GM18861 (cell line): ENCODE results near the gene ACTMAP.

Experiments
- ATAC-seq: cut with Tn5 transposase; IDR thresholded peaks from one replicate; pipeline ENCODE4 v1.9.1; 2021; ENCODE audit not compliant: unreplicated experiment

The ACTMAP gene

DNA sequence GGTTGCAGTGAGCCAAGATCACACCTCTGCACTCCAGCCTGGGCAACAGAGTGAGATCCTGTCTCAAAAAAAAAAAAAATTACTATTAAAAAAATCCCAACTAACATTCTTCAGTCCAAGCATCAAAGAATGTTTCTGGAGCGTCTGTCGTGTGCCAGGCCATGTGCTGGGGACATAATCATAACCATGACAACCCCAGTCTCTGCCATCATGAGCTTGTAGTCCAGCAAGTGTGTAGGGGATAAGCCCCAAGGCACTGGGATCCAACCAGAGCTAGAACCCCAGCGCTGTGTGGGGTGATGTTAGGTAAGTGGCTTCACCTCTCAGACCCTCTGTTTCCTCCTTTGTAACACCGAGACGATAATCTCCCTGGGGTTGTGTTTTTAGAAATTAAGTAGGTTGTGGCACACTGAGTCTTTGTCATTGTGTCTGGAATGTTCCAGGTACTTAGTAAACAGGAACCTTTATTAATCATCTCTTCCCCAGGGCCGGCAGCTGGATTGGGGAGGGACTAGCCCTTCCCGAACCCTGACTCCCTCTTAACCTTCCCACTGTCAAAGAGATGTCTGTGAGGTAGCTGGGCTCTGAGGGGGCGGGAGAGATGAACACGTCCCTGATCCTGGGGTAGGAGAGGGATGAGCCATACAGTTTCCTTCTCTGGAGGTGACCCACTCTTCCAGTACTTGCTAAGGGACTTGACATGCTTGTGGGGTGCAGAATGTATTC, 28.2 kb downstream of the ACTMAP start:
- no peak for ATAC-seq

DNA sequence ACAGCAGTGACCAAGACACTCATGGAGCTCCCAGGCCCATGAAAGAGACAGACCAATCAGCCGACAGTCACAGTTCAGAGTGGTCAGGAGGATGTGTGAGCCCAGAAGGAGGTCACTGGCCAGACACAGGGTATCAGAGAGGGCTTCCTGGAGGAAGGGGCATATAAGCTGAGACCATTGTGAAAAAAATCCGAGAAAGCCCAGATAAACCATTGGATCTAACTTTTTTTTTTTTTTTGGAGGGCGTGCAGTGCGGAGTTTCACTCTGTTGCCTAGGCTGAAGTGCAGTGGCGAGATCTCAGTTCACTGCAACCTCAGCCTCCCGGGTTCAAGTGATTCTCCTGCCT, 29.2 kb downstream of the ACTMAP start:
- ATAC-seq, result no peak

DNA sequence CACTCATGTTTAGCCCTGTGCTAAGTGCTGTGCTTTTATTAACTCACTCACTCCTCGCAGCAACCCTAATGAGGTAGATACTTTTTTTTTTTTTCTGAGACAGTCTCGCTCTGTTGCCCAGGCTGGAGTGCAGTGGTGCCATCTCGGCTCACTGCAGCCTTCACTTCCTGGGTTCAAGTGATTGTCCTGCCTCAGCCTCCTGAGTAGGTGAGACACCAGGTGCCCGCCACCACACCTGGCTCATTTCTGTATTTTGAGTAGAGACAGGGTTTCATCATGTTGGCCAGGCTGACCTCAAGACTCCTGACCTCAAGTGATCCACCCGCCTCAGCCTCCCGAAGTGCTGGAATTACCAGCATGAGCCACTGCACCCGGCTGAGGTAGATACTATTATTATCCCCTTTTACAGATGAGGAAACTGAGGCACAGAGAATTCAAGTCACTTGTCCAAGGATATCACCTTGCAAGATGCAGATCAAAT, 30.8 kb downstream of the ACTMAP start:
- no peak for ATAC-seq

DNA sequence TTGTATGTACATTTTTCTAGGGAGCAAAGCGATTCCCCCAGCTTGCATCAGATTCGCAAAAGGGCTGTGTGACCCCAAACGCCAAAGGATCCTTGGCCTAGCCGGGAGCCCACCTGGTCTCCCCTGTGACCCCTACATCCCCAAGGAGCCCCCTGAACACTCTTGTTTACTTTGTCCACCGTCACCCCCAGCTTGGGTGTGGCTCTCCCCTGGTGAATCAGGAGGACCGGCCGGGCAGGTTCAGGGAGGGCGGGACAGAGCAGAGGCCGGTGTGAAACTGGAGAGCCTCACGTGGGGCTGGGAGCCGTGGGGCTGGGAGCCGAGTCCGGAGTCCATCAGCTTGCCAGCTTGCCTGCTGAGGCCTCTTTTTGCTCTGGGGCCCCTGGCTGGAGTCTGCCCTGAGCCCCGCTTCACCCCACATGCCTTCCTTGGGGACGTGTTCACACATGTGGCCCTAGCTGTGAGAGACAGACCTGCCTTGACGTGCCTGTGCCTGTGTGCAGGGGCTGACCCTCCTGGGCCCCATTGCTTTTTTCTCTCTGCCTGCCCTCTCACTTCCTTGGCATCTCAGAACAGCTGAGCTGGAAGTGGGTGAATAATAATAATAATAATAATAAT, 31.4 kb downstream of the ACTMAP start:
- no peak for ATAC-seq

DNA sequence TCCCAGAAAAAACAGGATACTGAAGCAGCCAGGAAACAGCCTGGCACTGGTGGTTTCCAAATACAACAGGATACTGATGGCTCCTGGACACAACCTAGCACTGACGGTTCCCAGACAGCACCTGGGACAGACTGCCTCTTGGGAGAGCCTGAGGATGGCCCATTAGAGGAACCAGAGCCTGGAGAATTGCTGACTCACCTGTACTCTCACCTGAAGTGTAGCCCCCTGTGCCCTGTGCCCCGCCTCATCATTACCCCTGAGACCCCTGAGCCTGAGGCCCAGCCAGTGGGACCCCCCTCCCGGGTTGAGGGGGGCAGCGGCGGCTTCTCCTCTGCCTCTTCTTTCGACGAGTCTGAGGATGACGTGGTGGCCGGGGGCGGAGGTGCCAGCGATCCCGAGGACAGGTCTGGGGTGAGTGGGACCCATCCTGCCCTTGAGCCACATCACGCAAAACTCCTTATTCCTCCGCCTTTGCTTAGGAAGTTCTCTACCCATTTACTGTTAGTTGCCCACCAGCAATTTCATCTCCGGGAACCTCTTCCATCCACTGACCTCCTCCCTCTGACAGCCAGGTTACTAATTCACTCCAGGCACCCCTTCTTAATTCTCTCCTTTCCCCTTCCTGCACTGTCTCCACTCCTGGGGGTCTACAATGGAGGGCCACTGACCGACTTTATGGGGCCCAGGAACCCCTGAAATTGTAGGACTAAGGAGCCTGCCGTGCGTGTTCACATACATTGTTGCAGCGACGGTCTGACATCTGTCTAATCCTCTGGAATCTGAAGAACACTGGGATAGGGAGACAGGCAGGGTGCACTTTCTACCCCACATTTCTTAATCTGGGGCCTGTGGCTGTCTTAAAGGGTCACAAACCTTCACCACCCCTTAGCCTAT, 32.1 kb downstream of the ACTMAP start:
- no peak for ATAC-seq

DNA sequence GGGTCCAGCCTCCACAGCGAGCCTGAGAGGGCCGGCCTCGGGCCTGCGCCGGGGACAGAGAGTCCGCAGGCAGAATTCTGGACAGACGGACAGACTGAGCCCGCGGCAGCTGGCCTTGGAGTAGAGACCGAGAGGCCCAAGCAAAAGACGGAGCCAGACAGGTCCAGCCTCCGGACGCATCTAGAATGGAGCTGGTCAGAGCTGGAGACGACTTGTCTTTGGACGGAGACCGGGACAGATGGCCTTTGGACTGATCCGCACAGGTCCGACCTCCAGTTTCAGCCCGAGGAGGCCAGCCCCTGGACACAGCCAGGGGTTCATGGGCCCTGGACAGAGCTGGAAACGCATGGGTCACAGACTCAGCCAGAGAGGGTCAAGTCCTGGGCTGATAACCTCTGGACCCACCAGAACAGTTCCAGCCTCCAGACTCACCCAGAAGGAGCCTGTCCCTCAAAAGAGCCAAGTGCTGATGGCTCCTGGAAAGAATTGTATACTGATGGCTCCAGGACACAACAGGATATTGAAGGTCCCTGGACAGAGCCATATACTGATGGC, 32.9 kb downstream of the ACTMAP start:
- no peak for ATAC-seq

DNA sequence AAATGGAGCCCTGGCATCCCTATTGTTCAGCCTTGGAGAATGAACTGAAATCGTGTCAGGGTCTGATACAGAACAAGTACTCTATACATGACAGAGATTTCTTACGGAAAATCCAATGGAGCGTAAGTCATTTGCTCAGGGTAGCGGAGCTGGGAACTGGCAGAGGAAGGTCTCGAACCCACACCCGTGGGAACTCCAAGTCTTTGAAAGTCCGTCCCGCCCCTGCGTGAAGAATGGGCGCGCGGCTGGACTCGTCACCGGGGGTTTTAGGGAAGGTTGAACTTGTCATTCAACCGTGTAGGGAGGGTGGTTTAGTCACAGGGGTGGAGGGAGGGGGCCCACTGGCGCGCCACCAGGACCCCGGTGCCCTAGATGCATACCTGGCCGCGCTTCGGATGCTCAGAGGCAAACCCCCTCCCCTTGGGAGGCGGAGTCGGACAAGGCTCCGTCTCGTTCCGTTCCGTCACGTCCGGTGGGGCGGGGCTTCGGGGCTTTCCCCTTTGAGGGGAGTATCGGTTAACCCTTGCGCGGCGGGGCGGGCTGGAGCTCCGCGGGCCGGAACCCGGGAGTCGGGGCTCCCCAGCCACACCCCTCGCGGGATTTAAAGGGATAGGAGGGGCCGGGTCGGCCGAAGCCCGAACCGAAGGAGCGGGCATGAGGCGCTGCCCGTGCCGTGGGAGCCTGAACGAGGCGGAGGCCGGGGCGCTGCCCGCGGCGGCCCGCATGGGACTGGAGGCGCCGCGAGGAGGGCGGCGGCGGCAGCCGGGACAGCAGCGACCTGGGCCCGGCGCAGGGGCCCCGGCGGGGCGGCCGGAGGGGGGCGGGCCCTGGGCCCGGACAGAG, 33.6 kb downstream of the ACTMAP start, which contains the start of the genes COQ8B and ITPKC:
COQ8B (minus strand) TSS at position 405 of the 843 bp plus-strand sequence. CDS start 2,254 bp downstream, outside the sequence.
ITPKC (plus strand) TSS at position 631 of the 843 bp plus-strand sequence; CDS start at position 655, 24 bp downstream.
- peak; percentile 55 for ATAC-seq

DNA sequence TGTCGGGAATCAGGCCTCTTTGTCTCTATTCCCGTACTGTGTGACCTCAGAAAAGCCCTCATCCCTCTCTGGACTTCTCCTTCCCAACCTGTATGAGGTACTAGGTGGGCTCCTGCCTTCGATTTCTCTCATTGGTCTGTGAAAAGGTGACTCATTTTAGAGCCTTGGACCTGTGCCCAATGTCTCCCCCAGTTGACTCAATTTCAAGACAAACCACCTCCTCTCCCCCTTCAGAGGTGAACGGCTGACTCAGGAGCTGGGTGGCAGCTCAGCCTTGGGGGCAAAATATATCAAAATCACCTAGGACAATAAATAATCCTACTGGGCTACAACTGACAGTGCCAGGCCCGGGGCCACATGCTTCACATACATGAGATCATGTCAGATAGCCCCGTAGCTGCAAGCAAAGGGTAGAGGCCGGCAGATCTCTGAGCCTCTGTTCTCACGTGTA, 34.2 kb downstream of the ACTMAP start:
- no peak for ATAC-seq

DNA sequence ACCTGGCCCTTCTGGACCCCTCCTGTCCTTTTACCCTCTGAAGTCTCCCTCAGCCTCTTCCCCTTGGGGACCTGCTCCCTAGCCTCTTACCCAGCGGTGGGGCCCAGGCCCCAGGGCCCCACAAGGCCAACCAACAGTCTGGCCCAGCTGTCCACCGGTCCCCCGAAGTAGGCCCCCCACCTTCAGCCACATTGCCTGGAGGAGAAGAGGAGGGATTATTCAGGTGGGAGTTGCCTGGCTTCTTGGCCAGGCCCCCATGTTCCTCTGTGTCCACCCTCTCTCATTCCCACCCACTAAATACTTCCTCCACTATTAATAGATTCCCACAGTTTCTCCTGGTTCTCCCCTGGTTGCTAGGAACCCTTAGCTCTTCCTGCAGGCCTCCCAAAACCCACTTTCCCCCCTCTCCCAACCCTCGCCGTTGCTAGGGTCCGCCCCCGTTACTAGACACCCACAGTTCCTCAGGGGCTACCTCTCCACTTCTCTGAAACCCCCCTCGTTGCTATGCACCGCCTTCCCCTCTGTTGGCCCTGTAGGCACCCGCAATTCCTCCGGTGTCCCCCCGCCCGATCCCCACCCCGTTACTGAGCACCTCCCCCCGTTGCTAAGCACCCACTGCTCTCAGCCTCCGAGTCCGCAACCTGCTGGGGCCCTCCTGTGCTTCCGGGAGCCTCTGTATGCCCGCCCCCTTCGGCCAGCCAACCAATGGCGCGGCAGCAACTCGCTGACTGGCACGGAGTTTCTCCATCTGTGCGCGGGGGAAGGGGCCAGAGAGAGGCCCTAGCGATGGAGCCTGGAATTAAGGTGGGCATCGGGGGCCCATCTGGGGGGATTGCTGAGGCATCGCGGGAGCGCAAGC, 35.6 kb downstream of the ACTMAP start:
- peak; percentile 39 for ATAC-seq

DNA sequence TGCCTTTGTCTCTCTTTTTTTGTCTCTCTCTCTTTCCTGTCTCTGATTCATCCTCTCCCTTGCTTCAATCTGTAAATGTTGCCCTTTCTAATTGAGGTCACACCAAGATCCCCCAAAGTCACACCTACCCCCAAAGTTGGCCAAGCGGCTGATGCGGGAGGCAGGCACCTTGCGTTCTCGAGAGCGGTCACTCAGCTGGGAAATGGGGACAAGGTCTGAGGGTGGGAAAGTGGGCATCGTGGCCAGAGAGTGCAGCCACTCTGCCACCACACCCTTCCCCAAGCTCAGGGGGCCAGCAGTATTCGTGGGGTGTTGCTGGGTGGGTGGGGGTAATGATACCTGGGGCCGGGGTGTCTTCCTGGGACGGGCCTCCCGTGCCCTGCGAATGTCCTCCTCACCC, 36.3 kb downstream of the ACTMAP start:
- no peak for ATAC-seq

DNA sequence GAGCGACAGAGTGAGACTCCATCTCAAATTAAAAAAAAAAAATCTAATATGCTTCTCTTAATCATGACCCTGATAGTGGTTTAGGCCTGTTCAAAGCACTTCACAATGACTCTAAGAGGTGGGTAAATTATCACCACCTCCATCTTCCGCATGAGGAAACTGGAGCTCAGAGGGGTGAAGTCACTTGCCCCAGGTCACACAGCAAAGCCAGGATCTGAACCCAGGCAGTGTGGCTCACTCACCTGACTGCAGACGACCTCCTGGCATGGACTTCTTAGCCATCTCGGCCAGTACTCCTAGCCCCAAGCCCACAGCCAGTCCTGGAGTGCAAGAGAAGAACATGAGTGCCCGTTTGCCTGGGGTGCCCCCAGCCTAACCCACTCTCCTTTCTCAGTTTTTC, 40.5 kb downstream of the ACTMAP start:
- no peak for ATAC-seq

DNA sequence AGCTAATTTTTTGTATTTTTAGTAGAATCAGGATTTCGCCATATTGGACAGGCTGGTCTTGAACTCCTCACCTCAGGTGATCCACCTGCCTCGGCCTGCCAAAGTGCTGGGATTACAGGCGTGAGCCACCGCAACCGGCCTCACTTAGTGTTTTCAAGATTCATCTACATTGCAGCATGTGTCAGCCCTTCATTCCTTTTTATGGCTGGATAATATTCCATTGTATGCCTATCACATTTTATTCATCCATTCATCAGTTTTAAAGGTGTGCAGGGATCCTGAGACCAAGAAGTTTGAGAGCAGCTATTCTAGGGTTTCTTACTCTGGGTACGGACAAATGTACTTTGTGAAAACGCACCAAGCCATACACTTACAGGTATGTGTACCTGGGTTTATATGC, 42.7 kb downstream of the ACTMAP start:
- no peak for ATAC-seq

DNA sequence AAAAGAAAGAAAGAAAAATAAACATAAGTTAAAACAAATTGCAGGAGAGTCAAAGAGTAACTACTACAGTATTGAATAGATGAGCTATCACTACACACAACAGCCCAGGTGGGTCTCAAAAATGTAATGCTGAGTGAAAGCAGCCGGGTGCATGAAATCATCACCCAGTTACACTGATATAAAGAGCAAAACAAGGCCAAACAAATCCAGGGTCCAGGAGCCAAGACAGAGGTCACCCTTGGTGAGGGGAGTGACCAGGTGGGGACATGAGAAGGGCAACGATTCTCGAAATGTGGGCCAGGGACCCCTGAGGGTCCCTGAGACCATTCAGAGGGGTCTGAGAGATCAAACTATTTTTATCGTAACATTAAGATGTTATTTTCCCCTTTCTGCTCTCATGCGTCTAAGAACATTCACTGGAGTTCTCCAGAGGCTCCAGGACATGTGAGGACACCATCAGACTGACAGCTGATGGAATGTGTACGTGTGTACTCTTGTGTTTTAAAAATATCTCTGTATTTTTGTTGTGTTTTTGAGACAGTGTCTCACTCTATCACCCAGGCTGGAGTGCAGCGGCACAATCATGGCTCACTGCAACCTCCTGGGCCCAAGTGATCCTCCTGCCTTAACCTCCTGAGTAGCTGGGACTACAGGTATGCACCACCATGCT, 44.2 kb downstream of the ACTMAP start:
- no peak for ATAC-seq

DNA sequence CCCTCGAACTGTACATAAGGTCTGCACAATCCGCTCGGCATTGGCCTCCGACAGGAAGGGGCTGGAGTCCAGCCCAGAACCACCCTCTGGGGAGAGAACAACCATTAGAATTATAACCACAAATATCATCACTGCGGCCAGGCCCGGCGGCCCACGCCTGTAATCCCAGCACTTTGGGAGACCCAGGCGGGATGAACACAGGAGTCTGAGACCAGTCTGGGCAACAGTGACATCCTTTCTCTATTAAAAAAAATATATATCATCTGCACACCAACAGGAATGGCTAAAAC, 45.0 kb downstream of the ACTMAP start:
- no peak for ATAC-seq

DNA sequence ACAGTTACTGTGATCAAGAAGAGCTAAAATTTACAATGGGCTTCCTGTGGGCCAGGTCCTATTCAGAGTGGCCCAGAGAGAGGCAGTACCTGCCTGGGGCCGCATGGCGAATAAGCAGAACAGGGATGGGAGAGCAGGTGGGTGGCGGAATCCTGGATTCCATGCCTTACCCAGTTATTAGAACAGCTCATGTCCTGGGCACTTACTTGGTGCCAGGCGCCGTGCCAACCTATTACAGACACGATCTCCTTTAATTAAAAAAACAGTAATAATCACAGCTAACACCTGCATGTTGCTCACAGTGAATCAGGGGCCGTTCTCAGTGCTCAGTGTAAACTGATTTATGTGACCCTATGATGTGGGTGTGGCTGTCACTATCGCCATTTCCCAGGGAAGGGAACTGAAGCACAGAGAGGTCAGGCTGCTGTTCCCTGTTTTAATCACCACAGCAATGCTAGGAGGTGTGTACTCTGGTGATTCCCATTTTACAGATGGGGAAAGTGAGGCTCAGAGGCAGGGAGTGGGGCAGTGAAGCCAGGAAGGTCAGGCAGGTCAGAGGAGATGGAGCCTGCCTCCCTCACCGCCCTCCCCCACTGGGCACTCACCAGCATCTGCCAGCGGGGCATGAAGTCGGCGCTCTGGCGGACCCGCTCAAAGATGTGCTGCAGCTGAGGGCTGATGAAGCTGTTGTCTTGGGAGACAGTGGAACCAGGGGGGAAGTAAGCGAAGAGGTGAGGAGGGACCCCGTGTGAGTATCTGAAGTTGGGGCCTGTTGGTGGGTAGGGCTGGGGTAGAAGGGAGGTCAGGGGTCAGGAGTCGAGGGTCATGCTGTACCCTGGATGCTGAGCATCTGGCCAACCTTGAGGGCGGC, 45.6 kb downstream of the ACTMAP start:
- no peak for ATAC-seq

DNA sequence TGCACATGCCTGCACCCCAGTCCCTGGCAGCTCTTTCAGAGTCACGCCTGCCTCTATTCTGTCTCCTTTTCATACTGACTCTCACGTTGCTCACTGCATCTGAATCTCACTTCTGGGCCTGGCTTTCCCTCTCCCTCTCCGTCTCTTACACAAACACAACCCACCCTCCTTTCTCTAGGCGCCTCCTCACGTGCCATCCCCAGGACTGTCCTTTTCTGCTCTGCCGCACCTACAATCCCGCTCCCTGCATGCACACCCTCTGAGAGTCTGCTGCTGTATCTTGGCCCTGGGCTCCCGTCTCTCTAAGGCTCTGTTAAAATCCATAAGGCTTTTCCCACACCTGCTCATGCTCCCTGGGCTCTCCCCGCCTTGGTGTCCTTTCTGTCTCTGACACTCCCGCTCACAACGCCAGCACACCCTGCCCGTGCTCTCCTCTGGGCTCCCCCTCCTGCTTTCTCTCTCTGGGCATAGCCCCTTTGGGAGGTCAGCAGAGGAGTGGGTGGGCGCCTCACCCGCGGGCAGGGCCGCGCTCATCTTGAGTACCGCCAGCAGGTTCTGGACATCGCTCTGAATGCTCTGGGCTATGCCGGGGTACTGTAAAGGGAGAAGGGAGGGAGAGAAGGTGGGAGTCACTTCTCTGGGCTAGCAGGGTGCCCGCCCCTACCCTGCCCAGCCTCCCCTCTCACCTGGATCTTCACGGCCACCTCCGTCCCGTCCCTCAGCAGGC, 47.1 kb downstream of the ACTMAP start:
- no peak for ATAC-seq

DNA sequence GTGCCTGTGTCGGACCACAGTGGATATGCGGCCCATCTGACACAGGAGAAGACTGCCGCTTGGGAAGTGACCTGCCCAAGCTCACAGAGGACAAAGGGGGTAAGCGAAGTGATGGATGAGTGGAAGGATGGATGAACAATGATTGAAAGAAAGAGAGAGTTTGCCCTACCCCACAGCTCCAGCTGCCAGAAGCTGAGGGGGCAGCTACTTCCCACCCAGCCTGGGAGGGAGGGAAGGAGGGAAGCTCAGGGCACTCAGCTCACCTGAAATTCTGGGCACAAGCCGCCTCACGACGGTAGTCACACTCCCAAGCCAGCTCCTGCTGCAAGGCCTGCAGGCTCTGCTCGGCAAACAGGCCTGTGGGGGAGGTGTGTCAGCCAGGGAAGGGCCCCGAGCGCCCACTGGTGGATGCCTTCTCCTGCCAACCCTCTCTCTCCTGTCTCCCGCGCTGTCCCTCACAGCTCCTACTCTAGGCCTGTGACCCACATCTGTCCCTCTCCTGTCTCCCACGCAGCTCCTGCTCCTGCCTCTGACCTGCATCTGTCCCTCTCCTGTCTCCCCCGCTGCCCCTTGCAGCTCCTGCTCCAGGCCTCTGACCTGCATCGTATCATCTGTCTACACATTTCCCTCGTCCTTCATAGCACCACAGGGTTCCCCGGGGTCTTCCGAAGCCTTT, 47.8 kb downstream of the ACTMAP start:
- no peak for ATAC-seq
